OCI-LY7 (cell line): ENCODE results near the gene NCAM2.

Experiments
- CTCF ChIP-seq: fragments of 200-600 bp; sonication (generic); conservative IDR thresholded peaks from 2 replicates; pipeline ENCODE4 v1.5.1; 2014; ENCODE audit warnings: mild to moderate bottlenecking, antibody characterized with exemption, low read length, moderate library complexity, mixed read lengths
- EZH2phosphoT487 ChIP-seq: fragments of 200-600 bp; sonication (generic); IDR thresholded peaks from 2 replicates; pipeline ENCODE4 v1.6.1; 2018; ENCODE audit warnings: low read depth, borderline replicate concordance, mild to moderate bottlenecking, mixed run types, antibody characterized with exemption, low read length, moderate library complexity, mixed read lengths

- TF ChIP-seq CTCF = no peak
- no peak for TF ChIP-seq EZH2phosphoT487
These were observed 466.5 kb downstream of the NCAM2 start for GRCh38 chr21:21464684-21465083.
